Left cardiac atrium (tissue), 2 donors: Measurements from ENCODE around the gene EPN3. TPM values are rescaled to one million over a fixed set of nuclear protein-coding genes. Genes with fewer than 3 reads are reported as not detected.

Experiments
- total RNA-seq, 2 donors: library from RNA; stranded (reverse); fragmentation: NEBNext Ultra II Directional; extraction: Animal tissue kit (Norgen Biotek cat#: 25700); gene quantifications; one replicate each; pipeline ENCODE4 v1.2.1, GENCODE V29; 2021
- donor health status: DM: no; HTN: yes; CAD: no; lungs with severe emphysema.
- donor health status: DM: yes; HTN: yes; CAD: no.

The EPN3 gene
- total RNA-seq, 2 donors from 2014 or later = 7.0 to 16.1 TPM

Other genes with a start within 250 kb of the EPN3 start
- 10 to 100 TPM; 13.6 to 17.3 TPM for gene XYLT2, start 186.6 kb upstream of the EPN3 start, total RNA-seq
- gene MRPL27, start 159.6 kb upstream of the EPN3 start, total RNA-seq = 10 to 100 TPM; 68.6 to 78.5 TPM
- gene EME1, start 159.5 kb upstream of the EPN3 start, total RNA-seq = 1 to 10 TPM in 1 of 2 donors, under 1 TPM in 1; 0.24 to 1.3 TPM
- gene LRRC59, start 135.2 kb upstream of the EPN3 start, total RNA-seq = 10 to 100 TPM; 35.3 to 70.5 TPM
- 10 to 100 TPM; 64.8 to 66.4 TPM for gene ACSF2, start 106.5 kb upstream of the EPN3 start, total RNA-seq
- 1 to 10 TPM in 1 of 2 donors, under 1 TPM in 1; 0.37 to 1.1 TPM for gene CHAD, start 63.9 kb upstream of the EPN3 start, total RNA-seq
- gene RSAD1, start 53.9 kb upstream of the EPN3 start, total RNA-seq = 10 to 100 TPM; 31.6 to 38.8 TPM
- under 1 TPM; 0.39 to 0.59 TPM for gene MYCBPAP, start 24.3 kb upstream of the EPN3 start, total RNA-seq
- gene SPATA20, start 14.4 kb downstream of the EPN3 start, total RNA-seq = 10 to 100 TPM; 41.0 to 41.1 TPM
- 1 to 10 TPM; 5.7 to 6.9 TPM for gene CACNA1G, start 28.0 kb downstream of the EPN3 start, total RNA-seq
- gene ABCC3, start 102.1 kb downstream of the EPN3 start, total RNA-seq = 1 to 10 TPM; 1.4 to 5.2 TPM
- gene ANKRD40, start 175.2 kb downstream of the EPN3 start, total RNA-seq = 10 to 100 TPM; 43.8 to 45.4 TPM
- 10 to 100 TPM; 49.4 to 66.9 TPM for gene LUC7L3, start 186.9 kb downstream of the EPN3 start, total RNA-seq
- not detected for gene ANKRD40CL, start 234.8 kb downstream of the EPN3 start, total RNA-seq